Measurements from ENCODE around the gene METTL26.

DNA sequence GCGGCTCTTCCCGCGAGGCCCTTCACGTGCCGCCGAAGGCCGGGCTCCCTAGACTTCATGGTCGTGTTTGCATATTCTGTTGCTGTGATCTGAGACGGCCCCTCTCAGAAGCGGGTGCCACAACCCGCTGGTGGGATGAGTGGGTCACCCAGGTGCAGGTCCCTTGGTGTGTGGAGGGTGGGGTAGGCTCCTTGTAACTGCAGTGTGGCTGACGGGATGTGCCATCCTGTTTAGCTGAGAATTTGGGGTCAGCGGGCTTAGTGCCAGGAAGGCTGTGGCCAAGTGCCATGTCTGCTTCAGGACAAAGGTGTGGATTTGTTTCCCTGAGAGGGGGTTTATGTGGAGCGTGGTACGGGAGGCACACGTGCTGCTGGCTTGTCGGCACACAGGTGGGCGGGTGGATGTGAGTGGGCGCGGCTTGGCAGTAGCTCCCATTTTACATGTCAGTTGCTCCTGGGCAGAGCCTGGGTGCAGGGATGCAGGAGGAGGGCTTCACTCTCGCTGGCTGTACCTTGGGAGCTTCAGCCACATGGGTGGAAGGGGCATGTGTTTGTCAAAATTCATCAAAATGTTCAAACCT, 14.5 kb downstream of the METTL26 start:
- TF ChIP-seq, protein P1, sequence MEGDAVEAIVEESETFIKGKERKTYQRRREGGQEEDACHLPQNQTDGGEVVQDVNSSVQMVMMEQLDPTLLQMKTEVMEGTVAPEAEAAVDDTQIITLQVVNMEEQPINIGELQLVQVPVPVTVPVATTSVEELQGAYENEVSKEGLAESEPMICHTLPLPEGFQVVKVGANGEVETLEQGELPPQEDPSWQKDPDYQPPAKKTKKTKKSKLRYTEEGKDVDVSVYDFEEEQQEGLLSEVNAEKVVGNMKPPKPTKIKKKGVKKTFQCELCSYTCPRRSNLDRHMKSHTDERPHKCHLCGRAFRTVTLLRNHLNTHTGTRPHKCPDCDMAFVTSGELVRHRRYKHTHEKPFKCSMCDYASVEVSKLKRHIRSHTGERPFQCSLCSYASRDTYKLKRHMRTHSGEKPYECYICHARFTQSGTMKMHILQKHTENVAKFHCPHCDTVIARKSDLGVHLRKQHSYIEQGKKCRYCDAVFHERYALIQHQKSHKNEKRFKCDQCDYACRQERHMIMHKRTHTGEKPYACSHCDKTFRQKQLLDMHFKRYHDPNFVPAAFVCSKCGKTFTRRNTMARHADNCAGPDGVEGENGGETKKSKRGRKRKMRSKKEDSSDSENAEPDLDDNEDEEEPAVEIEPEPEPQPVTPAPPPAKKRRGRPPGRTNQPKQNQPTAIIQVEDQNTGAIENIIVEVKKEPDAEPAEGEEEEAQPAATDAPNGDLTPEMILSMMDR (IDR thresholded peaks at IDR 0.05), result no peak
- no peak for TF ChIP-seq POLR2A (IDR thresholded peaks at IDR 0.05)

All from heart left ventricle (tissue), 13 donors.